NAMALWA (cell line): ENCODE data around the gene VAC14.

Experiments
- DNase-seq: peaks from one replicate; pipeline ENCODE4 v3.0.0-alpha.2; 2015; ENCODE audit warnings: low spot score

VAC14 gene

GRCh38 chr16:70692130-70692872 lies 108.7 kb downstream of the VAC14 start:
- no peak for DNase-seq

- no peak for DNase-seq
Observed at GRCh38 chr16:70691223-70692129, 109.5 kb downstream of the VAC14 start.

GRCh38 chr16:70689970-70690891 lies 110.7 kb downstream of the VAC14 start:
- DNase-seq, result no peak

GRCh38 chr16:70689035-70689969 lies 111.7 kb downstream of the VAC14 start:
- DNase-seq, result no peak

GRCh38 chr16:70688246-70688742 lies 112.7 kb downstream of the VAC14 start:
- no peak for DNase-seq

- DNase-seq, result no peak
Observed at GRCh38 chr16:70687671-70688245, 113.2 kb downstream of the VAC14 start.

- DNase-seq, result no peak
Observed at GRCh38 chr16:70687102-70687511, 113.9 kb downstream of the VAC14 start.

- no peak for DNase-seq
Observed at GRCh38 chr16:70686376-70687101, 114.4 kb downstream of the VAC14 start.

- no peak for DNase-seq
Observed at GRCh38 chr16:70685938-70686375, 115.0 kb downstream of the VAC14 start, which contains the start of gene MTSS2. MTSS2 (minus strand) TSS chr16:70686053; CDS start chr16:70685791, 262 bp downstream.

GRCh38 chr16:70685061-70685937 lies 115.7 kb downstream of the VAC14 start:
- DNase-seq, result no peak

GRCh38 chr16:70684146-70685060 lies 116.6 kb downstream of the VAC14 start:
- DNase-seq, result no peak

- no peak for DNase-seq
Observed at GRCh38 chr16:70683146-70683944, 117.6 kb downstream of the VAC14 start.

GRCh38 chr16:70682239-70683145 lies 118.5 kb downstream of the VAC14 start:
- no peak for DNase-seq

- DNase-seq, result no peak
Observed at GRCh38 chr16:70681382-70682238, 119.3 kb downstream of the VAC14 start.
